Epithelial cell of esophagus (primary cell): ENCODE measurements around the gene HSDL1.
"Not testable (repeated sequence)": the region's sequence is repeated elsewhere in the genome, so short reads cannot be mapped to it uniquely, and the experiment has no call there.

Experiments used
- DNase-seq: peaks from one replicate; pipeline ENCODE4 v3.0.0; 2010; ENCODE audit warnings: low read depth
- H3K4me3 ChIP-seq: 2 replicates; pipeline ENCODE4 v1.5.1; 2011; ENCODE audit warnings: mild to moderate bottlenecking, low read length, control low read depth
- CTCF ChIP-seq: IDR thresholded peaks from 2 replicates; pipeline ENCODE4 v1.5.1; 2011; ENCODE audit warnings: low read depth, mild to moderate bottlenecking, low read length, control low read depth, inconsistent platforms; ENCODE audit not compliant: insufficient read depth; ENCODE audit errors: missing control alignments

Gene HSDL1

GRCh38 chr16:84116720-84117493, 28.1 kb downstream of the HSDL1 start, which contains the start of gene MBTPS1:
Gene MBTPS1, minus strand, starts transcription at chr16:84116942. Its CDS starts 15,159 bp downstream, at chr16:84101783.
- peak within 1 kb of the TSS; percentile 77 for H3K4me3 ChIP-seq
- TF ChIP-seq CTCF, result no peak
- DNase-seq, result peak; percentile 98

- no peak for TF ChIP-seq CTCF
- H3K4me3 ChIP-seq, result peak overlapping the region; percentile 77
- peak; percentile 56 for DNase-seq
Observed at GRCh38 chr16:84115919-84116719, 28.9 kb downstream of the HSDL1 start.

- not testable (repeated sequence) for H3K4me3 ChIP-seq, DNase-seq
Observed at GRCh38 chr16:84111949-84112348, 33.0 kb downstream of the HSDL1 start.

GRCh38 chr16:84111525-84111924, 33.5 kb downstream of the HSDL1 start:
- no peak for DNase-seq
- H3K4me3 ChIP-seq, result no peak overlapping the region
- no peak for TF ChIP-seq CTCF

- TF ChIP-seq CTCF, result no peak
- H3K4me3 ChIP-seq, result no peak overlapping the region
- no peak for DNase-seq
Observed at GRCh38 chr16:84110527-84110926, 34.5 kb downstream of the HSDL1 start.

- TF ChIP-seq CTCF, result no peak
- no peak overlapping the region for H3K4me3 ChIP-seq
- peak; percentile 47 for DNase-seq
Observed at GRCh38 chr16:84109598-84110335, 35.2 kb downstream of the HSDL1 start.

- no peak for TF ChIP-seq CTCF
- no peak overlapping the region for H3K4me3 ChIP-seq
- DNase-seq, result no peak
Observed at GRCh38 chr16:84107921-84108320, 37.1 kb downstream of the HSDL1 start.
